GM19193 (cell line): ENCODE results near the gene NUSAP1.
A peak's percentile ranks its signal among the peaks of the same experiment; 100 is the strongest.

Source experiments
- POLR2A ChIP-seq: IDR thresholded peaks from 4 replicates; pipeline ENCODE4 v1.6.1; 2011; ENCODE audit not compliant: insufficient read depth, insufficient read length; ENCODE audit errors: extremely low read depth

NUSAP1 gene

DNA sequence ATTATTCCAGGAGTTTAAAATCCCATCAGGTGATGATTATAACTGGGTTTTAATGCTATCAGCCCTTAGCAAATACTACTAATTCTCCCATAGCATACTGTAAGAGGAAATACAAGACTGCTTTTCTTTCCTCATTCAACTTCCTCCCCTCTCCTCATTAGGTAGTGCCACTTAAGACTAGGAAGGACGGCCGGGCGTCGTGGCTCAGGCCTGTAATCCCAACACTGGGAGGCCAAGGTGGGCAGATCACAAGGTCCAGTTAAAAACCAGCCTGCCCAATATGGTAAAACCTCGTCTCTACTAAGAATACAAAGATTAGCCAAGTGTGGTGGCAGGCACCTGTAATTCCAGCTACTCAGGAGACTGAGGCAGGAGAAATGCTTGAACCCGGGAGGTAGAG lies 55.0 kb downstream of the NUSAP1 start:
- no peak for TF ChIP-seq POLR2A

DNA sequence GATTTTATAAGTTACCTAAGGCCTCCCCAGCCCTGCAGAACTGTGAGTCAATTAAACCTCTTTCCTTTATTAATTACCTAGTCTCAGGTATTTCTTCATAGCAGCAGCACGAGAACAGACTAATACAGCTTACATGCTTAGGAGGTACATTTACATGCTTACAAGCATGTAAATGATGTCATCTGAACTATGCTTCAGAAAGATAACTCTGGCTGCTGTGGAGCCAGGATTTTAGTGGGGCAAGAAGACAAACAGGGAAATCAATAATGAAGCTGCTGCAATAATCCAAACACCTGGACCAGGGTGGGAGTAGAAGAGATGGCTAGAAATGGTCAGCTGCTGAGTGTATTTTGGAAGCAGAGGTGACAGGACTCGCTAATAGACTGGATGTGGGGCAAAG lies 60.0 kb downstream of the NUSAP1 start:
- TF ChIP-seq POLR2A, result no peak

DNA sequence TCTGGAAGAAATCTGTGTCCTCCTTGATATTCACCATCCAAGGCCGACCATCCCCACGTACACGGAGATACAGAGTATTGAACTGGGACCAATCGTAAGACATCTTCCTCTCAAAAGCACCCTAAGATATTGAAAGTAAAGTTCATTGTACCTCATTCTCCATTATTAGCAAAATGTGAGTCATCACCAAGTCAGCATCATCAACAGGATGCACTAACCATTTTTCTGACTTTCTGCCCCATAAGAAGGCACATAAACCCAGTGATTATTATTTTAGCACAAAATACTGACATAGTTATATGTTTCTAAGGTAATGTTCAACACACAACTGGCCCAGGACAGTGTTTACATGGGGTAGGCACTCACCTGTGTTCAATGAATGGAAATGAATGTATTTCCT lies 62.2 kb downstream of the NUSAP1 start:
- no peak for TF ChIP-seq POLR2A

DNA sequence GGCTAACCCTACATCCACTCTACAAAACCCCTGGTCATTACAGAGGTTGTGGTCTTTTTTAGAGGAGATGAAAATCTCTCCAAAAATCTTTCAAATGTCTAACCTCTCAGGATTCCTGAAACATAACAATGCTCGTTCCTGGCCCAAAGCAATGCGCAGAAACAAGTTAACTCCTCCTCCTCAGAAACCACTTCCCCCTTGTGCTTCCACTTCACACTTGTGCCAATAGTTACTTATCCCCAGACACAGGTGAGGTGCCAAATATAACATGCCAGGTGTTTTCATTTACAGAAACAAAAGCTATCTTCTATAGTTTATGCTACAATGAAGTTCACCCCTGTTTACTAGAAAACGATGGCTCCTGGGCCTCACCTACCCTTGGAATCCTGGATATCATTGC lies 63.4 kb downstream of the NUSAP1 start:
- no peak for TF ChIP-seq POLR2A

DNA sequence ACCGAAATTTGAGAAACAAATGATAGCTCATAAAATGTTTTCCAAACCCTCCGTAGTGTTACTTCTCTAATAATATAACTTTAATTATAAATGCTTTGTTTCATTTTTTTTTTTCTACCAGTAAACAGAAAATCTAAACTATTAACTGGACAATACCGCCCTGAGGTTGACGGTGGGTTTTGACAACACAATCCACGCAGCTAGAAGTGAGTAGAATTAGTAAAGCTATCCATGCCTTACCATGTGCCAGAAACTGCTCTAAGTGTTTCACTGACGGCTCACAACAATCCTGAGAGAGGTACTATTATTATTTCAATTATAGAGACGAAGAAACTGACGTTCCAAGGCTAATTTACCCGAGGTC lies 69.2 kb downstream of the NUSAP1 start:
- no peak for TF ChIP-seq POLR2A

DNA sequence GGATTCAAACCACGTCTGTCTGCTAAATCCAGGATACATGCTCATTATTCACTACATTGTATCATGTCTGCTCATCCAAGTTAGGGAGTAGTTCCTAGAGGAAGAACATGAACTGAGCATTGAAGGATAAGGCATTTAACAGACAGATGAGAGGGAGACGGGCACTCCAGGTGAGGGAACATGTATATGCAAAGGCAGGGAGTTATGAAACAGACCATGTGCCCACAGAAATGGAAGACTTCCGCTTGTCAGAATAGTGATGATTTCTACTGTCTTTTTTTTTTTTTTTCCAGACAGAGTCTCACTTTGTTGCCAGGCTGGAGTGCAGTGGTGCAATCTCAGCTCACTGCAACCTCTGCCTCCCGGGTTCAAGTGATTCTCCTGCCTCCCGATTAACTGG lies 74.7 kb downstream of the NUSAP1 start:
- TF ChIP-seq POLR2A, result no peak

DNA sequence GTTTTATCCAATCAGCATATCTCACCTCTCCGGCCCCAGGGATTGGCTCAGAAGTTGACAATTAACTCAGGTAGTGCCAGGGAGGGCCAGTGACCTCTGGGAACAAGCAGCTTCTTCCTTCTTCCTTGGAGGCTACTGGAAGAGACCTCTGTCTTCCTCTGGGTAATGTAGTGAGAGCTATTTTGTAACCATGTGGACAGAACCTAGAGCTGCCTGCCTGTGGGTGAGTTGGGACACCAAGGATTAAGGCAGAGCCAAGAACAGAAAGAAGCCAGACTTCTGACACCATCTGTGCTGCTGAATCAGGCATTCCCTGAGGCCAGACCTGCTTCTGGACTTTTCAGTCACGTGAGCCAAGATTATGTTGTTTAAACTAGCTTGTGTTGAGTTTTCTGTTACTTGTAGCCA lies 75.6 kb downstream of the NUSAP1 start:
- no peak for TF ChIP-seq POLR2A

DNA sequence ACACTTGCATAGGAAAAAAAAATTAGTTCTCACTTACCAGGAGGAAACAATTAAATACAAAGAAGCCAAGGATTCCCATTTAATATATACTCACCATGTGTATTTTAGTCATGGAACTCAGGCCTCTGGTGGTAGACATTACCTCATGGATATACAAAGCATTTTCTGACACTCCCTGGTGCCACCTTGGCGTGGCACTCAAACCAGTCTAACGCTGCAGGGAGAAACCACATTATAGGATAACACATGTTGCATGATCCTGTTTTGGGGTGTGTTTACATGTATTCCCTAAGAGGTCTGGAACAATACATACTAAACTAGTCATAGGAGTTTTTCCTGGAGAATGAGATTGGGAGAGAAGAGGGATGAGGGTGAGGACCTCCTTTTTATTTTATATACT lies 78.3 kb downstream of the NUSAP1 start:
- no peak for TF ChIP-seq POLR2A

DNA sequence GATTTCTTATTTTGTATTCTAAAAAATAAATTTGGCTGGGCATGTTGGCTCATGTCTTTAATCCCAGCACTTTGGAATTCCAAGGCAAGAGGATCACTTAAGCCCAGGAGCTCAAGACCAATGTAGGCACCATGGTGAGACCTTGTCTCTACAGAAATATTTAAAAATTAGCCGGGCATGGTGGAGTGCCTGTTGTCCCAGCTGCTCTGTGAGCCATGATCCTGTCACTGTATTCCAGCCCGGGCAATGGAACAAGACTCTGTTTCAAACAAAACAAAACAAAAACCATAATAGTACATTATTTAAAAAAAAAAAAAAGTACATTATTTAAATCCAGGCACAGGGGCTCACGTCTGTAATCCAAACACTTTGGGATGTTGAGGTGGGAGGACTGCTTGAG lies 78.8 kb downstream of the NUSAP1 start:
- no peak for TF ChIP-seq POLR2A

DNA sequence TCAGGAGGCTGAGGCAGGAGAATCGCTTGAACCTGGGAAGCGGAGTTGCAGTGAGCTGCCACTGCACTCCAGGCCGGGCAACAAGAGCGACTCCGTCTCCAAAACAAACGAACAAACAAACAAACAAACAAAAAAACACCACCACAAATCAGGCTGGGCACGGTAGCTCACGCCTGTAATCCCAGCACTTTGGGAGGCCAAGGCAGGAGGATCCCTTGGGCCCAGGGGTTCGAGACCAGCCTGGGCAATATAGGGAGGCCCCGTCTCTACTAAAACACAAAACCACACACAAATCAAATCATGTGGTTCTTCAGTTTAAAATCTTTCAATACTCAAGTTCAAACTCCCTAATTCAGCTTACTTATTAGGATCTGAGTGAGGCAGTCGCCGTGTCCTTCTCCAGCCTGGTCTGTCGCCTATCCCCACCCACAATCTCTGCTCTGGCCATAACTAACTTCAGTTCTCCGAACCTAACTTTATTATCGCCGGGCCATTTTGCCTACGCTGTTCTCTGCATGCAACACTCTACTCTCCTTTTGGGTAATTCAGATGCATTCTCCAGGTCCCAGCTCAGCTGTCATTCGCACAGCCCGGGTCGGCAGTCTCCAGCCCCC lies 83.6 kb downstream of the NUSAP1 start:
- TF ChIP-seq POLR2A, result no peak

DNA sequence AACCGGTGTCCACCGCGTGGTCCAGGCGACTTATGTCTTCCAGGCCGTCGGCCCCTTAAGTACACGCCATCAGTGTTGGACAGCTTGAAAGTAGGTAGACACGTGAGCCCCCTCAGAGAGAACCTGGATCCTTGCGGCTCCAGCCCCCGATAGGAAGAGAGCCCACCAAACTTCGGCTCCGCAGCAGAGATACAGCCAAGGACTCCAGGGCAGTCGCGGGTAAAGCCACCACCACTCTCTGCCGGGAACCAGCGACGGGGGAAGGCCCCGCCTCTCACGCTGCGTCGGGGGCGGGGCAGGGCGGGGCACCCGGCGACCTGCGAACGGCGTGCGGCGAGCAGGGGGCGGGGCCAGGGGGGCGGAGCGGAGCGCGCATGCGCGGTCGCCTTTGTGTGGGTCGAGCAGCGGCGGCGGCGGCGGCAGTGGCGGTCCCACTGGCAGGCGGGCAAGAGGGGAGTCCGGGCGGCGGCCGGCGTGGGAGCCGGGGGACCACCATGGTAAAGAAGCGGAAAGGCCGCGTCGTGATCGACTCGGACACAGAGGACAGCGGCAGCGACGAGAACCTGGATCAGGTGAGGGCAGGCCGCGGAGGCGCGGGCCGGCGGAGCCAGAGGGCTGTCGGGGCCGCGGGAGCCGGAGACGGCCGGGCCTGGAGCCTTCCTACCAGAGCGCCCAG lies 84.2 kb downstream of the NUSAP1 start, which contains the start of gene RTF1:
RTF1 (plus strand) TSS at position 354 of the 676 bp plus-strand sequence; CDS start at position 375, 21 bp downstream.
- TF ChIP-seq POLR2A, result peak; percentile 83

DNA sequence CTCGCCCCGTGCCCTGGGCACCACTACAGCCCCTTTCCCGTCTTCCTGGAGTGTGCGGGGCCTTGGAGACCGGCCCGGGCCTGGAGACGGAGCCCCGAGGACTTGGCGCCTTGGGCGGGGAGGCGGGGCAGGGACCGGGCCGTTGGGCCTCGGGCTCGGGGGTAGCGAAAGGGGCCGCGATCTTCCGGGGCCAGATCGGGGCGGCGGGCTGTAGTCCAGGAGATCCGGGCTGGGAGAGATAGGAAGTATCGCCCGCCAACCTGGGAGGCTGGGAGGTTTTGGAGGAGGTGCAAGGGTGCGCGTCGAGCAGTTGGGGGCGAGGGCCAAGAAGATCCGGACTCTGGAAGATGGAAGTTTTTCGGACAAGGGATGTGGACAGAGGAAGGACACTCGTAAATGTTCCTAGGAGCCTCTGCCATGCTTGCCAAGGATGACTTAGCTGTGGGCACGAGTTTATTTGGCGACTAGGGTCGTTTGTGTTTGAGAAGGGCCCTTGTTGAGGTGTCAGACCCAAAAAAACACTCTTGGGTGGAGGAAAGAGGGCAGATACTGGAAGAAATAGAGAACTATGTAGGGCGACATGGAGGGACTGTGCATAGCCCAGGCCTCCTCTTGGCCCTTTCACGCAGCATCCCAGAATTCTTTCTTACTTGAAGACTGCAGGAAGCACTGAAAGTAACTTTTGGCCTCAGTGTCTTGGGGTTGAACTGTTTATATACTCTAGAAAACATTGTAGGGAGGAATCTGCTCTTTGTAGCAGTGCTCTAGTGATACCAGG lies 84.9 kb downstream of the NUSAP1 start:
- no peak for TF ChIP-seq POLR2A

DNA sequence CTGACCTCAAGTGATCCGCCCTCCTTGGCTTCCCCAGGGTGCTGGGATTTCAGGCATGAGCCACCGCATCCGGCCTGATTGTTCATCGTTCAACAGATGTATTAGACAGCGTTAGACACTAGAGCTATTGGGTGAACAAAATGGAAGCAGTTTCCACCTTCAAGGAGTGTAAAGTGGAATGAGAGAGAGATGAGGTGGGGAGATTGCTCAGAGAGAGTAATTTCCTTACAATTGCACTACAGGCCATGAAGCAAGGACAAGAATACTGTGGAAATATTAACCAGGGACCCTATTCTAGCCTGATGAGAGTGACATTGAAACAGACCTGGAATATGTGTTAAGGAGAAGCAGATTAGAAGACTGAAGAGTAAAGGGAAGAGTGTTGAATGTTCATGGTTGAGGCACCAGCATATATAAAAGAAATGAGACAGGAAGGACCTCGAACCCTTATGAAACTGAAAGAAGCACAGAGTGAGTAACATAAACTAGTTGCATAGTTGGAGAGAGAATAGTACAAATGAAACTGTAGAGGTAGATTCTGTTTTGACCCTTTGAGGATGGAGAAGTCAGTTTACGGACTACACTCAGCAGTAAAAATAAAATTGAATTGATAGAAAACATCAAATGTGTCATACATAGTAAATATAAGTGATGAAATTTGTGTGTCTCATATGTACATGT lies 91.4 kb downstream of the NUSAP1 start:
- TF ChIP-seq POLR2A, result no peak

DNA sequence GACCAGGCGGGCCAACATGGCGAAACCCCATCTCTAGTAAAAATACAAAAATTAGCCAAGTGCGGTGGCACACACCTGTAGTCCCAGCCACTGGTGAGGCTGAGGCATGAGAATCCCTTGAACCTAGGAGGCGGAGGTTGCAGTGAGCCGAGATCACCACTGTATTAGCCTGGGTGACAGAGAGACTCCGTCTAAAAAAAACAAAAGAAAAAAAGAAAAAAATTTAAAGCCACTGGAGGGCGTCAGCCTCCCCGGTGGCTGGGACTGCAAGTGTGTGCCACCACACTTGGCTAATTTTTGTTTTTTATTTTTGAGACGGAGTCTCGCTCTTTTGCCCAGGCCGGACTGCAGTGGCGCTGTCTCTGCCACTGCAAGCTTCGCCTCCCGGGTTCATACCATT lies 92.1 kb downstream of the NUSAP1 start:
- no peak for TF ChIP-seq POLR2A
